Tracheal epithelial cell (primary cell): ENCODE data around the gene PTPRT. TPM values are rescaled to one million over a fixed set of nuclear protein-coding genes. Genes with fewer than 3 reads are reported as not detected.

Experiments used
- total RNA-seq: library from RNA; depleted of rRNA; stranded (reverse); fragments of >200 nt; gene quantifications from 2 replicates; pipeline ENCODE4 v1.2.1, GENCODE V29; 2014

The PTPRT gene
- total RNA-seq, result under 0.01 TPM in 1 of 2 replicates, not detected in the other

GRCh38 chr20:43189554-43190331, at the start of gene PTPRT:
Gene PTPRT, minus strand, starts transcription at chr20:43189906. Its CDS starts 173 bp downstream, at chr20:43189733.

